NCI-H1417 treated with DMSO at 0.1 percent for 48 hours (cell line): Measurements from ENCODE around the gene CACNA1H.
A peak's percentile ranks its signal among the peaks of the same experiment; 100 is the strongest.
"Not testable (repeated sequence)": the region's sequence is repeated elsewhere in the genome, so short reads cannot be mapped to it uniquely, and the experiment has no call there.

Experiments
- DNase-seq: peaks from one replicate; lab custom pipeline; 2025; lab: John Stamatoyannopoulos, UW

The CACNA1H gene

DNA sequence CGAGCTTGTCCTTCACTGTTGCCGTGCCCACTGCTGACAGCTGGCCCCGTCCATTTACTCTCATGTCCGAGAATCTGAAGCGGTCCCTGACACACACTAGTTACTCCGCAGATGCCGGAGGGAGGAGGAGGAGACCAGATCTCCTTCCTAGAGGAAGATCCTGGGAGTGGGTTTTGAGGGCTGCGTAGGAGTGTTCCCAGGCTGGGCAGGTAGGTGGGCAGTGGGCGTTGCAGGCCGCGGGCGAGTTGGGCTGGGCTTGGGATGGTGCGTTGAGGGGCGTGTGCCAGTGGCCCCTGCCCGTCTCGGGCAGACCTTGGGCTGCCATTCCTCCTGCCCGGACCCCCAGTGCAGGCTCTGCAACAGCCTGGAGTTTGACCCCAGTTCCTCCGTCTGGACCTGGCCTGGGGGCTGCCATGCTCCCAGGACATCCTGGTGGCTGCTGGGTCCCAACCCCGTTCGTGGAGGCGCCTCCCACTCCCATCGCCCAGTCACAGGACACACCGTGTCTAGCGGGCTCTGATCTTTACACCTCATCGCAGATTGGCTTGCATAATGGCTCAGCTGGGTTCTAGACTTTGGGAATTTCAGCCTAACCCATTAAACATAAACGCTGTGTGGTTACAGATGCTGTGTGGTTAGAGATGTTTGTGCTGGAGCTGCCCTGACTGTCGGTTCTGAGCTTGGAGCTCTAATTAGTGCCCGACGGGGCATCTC, 22.8 kb downstream of the CACNA1H start:
- DNase-seq, result no peak

DNA sequence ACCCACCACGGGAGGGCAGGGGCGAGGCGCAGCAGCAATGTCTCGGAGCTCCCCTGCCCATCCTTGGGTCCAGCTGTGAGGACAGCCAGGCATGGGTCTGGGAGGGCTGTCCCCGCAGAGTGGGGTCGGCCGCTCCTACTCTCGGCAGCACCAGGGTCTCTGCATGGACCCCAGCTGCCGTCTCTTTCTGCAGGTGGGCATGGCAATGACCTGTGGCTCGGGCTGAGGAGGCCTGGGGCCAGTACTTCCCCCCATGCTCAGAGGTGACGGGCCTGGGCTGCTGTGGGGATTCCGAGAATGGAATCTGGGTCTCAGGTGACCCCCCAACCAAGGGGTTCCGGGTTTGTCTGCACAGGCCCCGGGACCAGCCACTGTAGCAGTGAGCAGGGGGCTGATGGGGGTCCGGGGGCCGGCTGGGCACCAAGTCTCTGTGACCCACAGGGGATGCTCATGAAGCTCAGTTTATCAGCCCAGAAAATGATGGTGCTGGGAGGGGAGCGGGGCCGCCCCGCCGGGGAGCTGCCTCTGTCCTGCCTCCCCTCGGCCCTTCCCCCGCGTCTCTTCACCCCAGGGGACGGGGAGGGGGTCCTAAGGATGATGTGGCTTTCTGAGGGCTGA, 23.5 kb downstream of the CACNA1H start:
- DNase-seq, result no peak

DNA sequence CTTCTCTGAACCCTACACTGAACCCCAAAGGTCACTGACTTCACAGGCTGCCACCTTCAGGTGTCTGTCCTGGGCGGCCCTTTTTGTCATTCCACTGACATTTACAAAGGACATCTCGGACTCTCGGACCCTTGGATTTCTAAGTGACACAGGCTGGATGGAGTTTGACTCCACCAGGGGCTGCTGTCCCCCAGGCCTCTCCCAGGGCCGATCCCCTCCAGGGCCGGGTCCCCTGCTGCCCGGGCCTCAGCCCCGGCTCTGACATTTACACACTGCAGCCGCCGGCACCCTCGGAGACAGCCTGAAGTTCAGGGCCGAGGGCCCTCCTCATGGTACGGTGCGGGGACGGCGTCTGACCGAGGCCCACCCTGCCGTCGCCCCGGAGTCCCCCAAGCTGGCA, 24.1 kb downstream of the CACNA1H start:
- no peak for DNase-seq

DNA sequence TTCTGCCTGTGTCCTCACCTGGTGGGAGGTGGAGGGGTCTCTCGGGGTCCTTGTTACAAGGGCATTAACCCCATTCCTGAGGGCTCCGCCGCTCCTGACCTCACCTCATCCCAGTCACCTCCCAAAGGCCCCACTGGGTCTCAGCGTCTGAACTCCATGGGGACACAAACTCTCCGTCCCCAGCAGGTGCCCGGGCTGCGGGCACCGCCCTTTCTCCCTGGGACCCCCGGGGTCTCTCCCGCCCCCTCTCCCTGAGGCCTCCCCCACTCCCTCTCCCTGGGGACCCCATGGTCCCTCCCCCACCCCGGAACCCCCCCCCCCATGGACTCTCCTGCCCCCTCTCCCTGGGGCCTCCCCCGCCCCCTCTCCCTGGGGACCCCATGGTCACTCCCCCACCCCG, 24.8 kb downstream of the CACNA1H start:
- no peak for DNase-seq

DNA sequence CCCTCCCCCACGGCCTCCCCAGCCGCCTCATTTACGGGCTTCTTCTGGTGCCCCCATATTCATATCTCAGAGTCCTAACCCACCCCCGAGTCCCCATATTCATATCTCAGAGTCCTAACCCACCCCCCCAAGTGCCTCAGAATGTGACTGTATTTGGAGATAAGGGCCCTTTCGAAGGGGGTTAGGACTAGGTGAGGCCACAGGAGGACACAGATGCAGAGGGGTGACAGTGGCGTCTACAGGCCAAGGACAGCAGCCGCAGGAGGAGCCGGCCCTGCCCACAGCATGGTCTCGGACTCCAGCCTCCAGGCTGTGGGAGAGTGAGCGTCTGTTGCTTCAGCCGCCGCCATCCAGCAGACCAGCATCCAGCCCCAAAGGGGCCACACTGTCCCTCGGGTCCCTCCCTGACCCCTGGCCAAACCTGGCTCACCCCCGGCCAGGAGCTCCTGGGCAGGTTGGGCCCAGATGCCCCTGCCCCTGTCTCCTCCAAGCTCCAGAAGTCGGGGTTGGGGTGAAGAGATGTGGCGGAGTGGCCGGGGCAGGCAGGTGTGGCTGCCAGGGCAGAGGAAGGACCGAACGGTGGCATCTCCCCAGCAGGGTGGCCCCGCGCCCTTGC, 25.5 kb downstream of the CACNA1H start:
- DNase-seq, result no peak

DNA sequence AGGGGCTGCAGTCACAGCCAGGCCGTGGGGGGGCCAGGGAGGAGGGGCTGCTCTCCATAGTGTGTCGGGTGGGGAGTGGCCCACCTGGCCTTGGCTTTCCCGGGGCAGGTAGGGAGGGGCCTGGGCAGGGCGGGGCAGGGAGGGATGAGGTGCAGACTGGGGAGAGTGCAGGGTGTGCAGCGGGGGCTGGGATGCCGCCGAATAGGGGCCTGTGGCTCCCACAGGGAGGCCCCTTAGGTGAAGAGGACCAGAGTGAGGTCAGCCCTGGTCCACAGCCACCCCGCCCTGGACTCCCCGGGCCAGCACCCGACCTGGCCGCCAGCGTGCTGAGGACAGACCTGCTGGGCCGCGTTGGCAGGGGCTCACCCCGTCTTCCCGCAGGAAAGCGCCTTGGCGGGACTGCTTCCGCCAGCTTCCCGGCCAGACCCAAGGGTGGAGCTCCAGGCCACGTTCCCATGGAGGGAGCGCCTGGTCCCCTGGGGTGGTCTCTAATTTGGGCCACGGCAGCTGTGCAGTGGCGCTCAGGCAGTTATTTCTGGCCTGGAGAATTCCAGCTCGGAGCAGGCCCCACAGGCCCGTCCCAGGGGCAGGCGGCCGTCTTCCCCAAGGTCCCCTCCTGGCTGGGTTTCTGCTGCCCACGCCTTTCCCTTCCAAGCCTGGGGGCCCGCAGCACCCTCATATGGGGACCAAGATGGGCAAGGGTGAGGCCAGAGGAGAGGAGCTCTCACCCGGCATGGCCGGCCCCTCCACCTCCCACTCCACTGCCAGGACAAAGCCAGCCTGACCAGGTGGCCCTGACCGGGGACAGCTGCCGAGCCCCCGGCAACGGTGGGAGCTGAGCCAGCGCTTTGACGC, 27.9 kb downstream of the CACNA1H start:
- DNase-seq, result no peak

DNA sequence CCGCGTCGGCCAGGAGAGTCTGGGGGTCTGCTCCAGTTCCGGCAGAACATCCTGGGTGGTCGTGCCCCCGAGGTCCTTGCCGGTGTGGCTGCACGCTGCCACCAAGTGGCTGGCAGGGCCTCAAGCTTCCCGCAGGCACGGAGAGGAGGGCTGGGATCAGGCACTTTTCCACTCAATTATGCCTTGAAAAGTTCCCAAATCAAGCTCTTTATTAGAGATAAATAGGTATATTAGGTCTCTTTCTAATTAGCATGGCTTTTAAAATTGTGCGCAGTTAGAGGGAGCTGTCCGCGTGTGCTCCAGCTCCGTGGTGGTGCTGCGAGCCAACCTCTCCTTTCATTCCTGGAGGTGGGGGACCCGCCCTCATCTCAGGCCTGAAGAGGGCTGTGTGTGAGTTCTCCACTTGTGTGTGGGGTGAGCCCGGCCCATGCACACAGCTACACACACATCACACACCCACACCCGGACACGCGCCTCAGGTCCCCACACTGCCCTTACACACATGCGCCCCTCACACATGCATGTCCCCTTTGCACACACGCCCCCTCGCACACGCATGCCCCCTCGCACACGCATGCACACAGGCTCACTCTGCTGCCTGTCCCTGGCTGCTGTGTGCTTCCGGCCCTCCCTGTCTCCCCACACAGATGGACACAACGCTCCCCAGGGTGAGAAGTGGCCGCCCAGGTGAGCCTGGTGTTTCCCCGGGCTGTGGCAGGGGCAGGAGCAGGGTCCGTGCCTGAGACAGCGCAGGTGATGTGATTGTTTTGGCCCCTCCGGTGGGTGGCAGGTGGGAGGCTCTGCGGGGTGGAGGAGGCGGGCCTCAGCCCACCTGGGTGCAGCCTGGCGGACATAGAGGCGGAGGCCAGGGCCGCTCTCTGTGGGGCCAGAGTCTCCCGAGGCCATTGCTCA, 28.8 kb downstream of the CACNA1H start:
- DNase-seq, result no peak

DNA sequence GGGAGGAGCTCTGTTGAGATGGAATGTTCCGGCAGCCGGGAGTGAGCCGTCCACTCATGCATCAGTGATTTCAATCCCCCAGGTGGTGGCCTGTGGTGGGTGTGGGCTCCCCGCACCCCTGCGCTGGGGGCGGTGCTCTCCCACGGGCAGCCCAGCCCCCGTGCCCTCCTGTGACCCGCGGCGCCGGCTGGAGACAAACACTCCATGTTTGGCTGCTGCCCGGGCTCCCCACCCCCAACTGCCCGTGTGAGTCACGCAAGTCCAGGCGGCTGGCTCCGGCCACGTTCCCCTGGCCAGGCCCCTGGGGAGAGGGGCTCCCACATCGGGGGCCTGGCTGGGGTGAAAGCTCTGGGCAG, 29.4 kb downstream of the CACNA1H start:
- DNase-seq, result no peak

DNA sequence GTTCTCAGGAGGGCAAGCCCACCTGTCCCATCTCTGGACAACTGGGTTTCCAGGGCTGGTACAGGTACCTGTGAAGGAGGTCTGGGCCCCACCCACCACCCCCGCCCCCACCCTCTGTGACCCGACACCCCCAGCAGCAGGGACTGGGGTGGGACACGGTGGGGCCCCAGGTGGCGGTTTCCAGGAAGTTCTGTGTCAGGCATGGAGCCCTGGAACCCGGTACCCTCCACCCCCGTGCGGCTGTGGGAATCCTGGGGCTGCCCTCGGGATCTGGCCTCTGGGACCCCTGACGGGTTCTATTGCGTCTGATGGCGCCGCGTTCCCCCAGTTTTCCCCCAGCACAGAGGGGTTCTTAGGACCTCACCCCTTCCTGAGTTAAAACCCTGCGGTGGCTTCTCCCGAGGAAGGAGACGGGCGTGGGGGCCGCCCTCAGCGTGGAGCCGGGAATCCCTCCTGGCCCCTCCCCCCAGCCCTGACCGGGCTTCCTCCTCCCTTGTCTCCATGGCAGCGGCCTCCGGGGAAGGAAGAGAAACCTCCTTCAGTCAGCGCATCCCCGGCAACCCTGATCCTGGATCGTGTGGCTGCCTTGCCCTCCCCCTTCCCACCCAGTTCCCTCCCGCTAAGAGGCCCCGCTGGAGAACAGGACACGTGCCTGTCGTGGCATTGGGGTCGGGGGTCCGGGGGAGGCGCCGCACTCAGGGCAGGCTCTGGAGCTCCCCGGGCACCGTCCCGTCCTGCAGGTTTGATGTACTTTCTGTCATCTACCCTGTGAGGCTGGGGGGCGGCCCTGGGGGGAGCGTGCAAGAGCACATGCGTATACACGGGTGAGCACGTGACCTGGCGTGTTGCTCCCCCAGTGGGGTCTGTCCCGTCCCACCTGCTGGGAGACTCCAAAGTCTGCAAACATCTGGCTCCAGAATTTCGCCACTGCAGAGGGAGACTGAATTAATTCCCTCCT, 30.3 kb downstream of the CACNA1H start:
- peak; percentile 31 for DNase-seq

DNA sequence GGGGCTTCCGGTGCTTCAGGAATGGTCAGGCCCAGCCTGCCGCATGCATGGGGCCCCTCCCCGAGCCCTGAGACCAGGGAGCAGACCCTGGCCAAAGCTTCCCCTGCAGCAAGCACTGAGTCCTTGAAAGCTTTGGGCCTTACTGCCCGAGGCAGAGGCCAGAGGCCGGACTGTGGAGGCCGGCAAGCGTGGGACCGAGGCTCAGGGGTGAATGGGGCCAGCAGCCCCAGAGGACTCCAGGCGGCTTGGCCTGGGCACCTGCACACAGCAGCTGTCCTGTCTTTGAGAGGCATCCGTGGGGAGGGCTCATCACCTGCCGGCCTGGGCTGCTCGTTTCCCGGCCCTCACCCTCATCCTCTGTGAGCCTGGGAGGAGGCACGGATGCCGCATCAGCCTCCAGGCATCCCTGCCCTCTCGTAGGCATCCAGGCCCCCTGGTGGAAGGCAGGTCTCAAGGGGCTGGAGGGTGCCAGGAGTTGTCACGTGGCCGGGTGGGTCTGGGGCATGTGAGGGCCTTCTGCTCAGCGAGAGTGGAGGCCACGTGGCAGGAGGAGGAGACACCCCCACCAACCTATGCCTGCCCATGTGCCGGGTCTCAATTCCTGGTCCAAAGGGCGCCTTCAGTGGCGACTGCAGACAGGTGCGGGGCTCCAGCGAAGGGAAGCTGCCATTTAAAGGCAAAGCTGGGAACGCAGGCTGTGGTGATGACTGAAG, 31.4 kb downstream of the CACNA1H start:
- DNase-seq, result no peak

DNA sequence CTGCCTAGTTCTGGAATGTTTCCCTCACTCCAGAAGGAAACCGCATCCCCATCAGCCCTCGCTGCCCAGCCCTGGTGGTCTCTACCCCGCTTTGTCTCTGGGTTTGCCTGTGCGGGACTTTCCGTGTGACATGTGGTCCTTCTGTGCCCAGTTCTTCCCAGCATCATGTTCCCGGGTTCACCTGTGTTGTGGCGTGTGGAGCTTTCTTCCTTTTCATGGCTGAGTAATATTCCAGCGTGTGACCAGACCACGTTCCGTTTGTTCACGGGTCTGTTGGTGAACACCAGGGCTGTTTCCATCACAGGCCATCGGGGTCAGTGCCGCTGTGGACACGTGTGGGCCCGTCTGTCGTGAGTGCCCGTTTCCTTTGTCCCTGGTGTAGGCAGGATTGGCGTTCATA, 32.1 kb downstream of the CACNA1H start:
- no peak for DNase-seq

DNA sequence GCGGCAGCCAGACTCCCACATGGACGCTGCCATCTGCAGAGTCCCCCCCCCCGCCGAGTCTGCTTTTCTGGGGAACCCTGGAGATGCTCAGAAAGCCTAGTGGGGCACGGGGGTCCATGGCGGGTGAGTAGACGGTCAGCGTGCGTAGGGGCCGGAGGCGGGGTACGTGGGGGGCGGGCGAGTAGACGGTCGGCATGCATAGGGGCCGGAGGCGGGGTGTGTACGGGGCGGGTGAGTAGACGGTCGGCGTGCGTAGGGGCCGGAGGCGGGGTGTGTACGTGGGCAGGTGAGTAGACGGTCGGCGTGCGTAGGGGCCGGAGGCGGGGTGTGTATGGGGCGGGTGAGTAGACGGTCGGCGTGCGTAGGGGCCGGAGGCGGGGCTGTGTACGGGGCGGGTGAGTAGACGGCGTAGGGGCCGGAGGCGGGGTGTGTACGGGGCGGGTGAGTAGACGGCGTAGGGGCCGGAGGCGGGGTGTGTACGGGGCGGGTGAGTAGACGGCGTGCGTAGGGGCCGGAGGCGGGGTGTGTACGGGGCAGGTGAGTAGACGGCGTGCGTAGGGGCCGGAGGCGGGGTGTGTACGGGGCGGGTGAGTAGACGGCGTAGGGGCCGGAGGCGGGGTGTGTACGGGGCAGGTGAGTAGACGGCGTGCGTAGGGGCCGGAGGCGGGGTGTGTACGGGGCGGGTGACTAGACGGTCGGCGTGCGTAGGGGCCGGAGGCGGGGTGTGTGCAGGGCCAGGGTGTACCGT, 32.7 kb downstream of the CACNA1H start:
- DNase-seq, result not testable (repeated sequence)

DNA sequence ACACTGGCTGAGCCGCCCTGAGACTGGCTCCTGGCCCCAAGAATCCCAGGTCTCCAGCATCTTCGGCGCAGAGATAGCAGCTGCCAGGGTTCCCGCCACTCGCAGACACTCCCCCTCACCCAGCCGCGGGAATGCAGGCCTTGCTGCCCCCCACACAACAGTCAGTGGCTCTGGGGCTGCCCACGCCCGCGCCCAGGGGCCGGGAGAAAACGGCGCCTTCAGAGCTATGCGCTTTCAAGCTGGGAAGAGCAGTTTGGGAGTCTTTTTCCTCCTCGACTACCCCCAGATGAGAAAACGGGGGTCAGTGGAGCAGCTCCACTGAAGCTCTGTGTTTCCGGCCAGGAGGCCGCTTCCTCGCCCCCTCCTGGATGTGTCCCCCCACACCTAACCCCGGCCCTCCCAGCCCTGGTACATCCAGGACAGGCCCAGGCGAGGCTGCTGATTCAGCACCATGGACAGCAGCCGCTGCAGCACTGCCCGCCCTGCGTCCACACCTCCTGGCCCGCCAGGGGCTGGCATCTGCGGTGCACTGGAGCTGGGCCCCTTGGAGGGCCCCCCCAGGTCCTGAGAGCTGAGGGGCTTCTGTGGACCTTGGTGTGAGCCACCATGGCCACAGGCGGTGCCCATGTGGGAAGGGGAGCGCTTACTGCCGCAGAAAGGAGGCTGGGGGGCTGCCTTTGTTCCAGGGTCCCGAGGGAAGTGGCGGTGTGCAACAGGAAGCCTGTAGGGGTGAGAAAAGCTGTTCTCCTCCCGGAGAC, 35.7 kb downstream of the CACNA1H start:
- DNase-seq, result no peak

DNA sequence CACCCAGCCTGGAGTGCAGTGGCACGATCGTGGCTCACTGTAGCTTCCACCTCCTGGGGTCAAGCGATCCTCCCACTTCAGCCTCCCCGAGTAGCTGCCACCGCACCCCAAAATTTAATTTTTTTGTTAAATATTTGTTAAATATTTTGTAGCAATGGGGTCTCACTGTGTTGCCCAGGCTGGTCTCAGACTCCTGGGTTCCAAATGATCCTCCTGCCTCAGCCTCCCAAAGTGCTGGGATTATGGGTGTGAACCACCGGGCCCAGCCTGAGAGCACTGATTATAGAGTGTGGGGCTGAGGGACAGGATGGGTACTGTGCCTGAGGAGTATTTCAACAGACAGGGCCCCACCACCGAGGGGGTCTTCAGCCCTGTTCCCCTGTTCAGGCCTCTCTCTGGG, 36.5 kb downstream of the CACNA1H start:
- no peak for DNase-seq

DNA sequence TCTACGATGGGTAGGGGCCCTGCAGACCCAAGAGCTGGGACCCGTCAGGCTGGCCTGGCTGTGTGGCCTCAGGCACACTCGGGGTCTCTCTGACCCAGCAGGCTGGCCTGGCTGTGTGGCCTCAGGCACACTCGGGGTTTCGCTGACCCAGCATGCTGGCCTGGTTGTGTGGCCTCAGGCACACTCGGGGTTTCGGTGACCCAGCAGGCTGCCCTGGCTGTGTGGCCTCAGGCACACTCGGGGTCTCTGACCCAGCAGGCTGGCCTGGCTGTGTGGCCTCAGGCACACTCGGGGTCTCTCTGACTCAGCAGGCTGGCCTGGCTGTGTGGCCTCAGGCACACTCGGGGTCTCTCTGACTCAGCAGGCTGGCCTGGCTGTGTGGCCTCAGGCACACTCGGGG, 37.9 kb downstream of the CACNA1H start:
- DNase-seq, result not testable (repeated sequence)

DNA sequence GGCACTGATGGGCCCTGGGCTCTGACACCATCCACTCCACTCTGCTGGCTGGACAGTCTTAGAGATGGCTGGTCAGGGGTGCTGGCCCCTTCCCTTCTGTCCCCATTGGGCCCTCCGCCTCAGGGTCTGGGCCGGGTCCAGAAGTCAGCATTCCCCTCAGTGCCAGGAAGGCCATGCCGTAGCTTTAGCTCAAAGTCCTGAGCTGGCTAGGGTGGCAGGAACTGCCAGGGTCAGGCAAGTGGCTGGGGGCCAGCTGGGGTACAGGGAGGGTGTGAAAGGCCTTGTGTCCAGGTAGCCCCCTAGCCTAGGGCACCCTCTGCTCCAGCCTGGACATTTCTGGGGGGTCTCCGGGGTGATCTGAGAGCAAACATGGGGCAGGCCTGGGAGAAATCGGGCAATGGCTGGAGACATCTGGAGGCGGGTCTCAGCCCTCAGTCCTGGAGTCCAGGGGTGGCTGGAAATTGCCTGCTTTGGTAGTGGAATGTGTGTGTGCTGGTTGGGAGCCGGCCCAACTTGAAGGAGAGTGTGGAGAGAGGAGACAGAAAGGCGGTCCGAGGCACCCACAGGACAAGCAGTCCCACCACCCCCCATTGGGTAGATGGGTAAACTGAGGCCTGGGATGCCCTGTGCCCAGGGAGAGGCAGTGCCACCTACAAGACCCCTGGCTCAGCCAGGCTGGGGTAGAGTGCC, 39.6 kb downstream of the CACNA1H start:
- no peak for DNase-seq

DNA sequence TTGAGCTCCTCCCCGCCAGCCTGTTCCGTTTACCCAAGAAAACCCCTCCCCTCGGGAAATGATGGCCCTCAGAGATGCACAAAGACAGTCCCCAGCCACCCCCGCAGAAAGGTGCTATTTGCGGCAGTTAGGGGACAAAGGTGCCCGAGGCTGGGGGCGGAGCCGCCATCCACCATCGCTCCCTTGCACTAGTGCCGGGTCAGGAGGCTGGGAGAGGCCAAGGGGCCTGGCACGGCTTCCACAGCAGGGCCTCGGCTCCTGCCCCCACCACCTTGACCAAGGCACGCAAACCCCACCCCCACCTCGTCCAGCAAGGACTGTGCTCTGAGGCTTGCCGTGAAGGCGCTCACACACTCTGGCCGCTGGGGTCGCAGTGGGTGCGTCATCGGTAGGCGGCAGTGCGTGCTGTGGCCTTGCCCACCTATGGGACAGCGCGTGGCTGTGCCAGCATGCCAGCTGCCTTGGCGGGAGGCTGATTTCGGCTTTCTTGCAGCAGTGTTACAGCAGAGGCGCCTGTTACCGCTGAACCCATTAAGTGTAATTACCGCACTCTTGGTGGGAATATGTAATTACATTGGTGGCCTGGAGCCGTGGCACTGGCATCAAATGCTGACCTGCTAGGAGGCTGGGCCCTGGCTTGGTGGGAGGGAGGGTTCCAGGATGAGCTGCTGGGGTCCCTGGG, 40.4 kb downstream of the CACNA1H start:
- peak; percentile 86 for DNase-seq
